ENCODE data around the gene TMED4. TPM values are rescaled to one million over a fixed set of nuclear protein-coding genes. Genes with fewer than 3 reads are reported as not detected.
A peak's percentile ranks its signal among the peaks of the same experiment; 100 is the strongest.

Gene TMED4
- total and polyA plus RNA-seq, 2 of the 13 experiments (the other 11 are each of a cell fraction or from before 2014, with no cell fraction given) = 81.4 to 109 TPM

DNA sequence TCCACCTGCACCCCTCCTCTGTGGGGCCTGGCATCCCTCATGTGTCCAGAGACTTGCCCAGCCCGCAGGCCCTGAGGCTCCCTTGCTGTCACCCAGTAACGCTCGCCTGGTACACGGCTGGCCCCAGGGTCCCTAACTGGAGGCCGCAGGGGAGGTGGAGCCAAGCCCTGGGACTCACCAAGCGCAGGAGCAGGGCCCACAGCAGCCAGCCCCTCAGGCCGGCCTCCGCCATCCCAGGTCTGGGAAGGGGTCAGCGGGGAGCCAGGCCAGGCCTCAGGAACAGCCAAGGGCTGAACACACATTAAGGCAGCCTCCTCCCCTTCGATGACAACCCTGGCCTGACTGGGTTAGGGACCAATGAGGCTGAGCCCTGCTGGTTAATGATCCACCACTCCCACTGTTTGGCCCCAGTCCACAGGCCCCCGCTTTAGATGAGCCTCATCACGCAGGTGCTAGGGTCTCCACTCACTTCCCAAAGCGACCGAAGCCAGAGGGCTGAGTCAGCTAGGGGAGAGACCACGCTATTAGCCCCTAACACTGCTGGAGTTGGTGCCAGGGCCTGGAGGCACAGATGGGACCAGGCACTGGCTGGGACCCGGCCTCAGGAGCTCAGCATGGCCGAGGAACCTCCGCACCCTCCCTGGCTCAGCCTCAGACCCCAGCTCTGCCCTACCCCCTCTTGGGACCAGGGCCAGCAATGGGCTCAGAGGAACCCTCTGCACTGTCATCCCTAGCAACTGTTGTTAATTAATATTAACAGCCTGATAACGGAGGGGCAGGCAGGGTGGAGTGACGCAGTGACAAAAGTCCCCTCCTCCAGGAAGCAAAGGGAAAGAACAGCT is 40.8 kb downstream of the TMED4 start, which contains the start of gene NPC1L1 (continued):
- TF ChIP-seq MZF1 (CRISPR knock-in tag; IDR thresholded peaks at IDR 0.05; ENCODE audit: borderline replicate concordance) (0 out of 2 replicates have a peak, but pooled peaks have one; percentile 71), ZNF629 (CRISPR knock-in tag; conservative IDR thresholded peaks at IDR 0.05) (peak; percentile 64; the same call in 1 of the 2 replicates), ESRRA (CRISPR knock-in tag; IDR thresholded peaks at IDR 0.05; ENCODE audit: low read depth) (0 out of 2 replicates have a peak, but pooled peaks have one; percentile 22), ZNF503 (CRISPR knock-in tag; IDR thresholded peaks at IDR 0.05) (no peak), ZBTB7B (CRISPR knock-in tag; IDR thresholded peaks at IDR 0.05) (peak; percentile 61; the same call in 1 of the 2 replicates), MED13 (CRISPR knock-in tag; IDR thresholded peaks at IDR 0.05) (peak; percentile 79; the same call in 1 of the 2 replicates), ZNF543 (CRISPR knock-in tag; IDR thresholded peaks at IDR 0.05) (no peak), ZSCAN29 (CRISPR knock-in tag; conservative IDR thresholded peaks at IDR 0.05) (no peak; the same call in 1 of the 2 replicates), HHEX (CRISPR knock-in tag; IDR thresholded peaks at IDR 0.05) (no peak), CHD4 (IDR thresholded peaks at IDR 0.05; ENCODE audit: borderline replicate concordance, low read length) (no peak), MTF1 (CRISPR knock-in tag; IDR thresholded peaks at IDR 0.05) (no peak), REPIN1 (CRISPR knock-in tag; IDR thresholded peaks at IDR 0.05; ENCODE audit: borderline replicate concordance, low read depth) (peak; percentile 76), MEF2D (CRISPR knock-in tag; IDR thresholded peaks at IDR 0.05) (peak; percentile 64; the same call in 1 of the 2 replicates), ZNF746 (CRISPR knock-in tag; IDR thresholded peaks at IDR 0.05) (no peak), HDAC2 (CRISPR knock-in tag; IDR thresholded peaks at IDR 0.05) (peak; percentile 82), ZNF33B (CRISPR knock-in tag; IDR thresholded peaks at IDR 0.05) (no peak), TAF15 (IDR thresholded peaks at IDR 0.05; ENCODE audit: low read depth, low read length, poor library complexity, severe bottlenecking) (no peak)
- TF ChIP-seq, protein P1, sequence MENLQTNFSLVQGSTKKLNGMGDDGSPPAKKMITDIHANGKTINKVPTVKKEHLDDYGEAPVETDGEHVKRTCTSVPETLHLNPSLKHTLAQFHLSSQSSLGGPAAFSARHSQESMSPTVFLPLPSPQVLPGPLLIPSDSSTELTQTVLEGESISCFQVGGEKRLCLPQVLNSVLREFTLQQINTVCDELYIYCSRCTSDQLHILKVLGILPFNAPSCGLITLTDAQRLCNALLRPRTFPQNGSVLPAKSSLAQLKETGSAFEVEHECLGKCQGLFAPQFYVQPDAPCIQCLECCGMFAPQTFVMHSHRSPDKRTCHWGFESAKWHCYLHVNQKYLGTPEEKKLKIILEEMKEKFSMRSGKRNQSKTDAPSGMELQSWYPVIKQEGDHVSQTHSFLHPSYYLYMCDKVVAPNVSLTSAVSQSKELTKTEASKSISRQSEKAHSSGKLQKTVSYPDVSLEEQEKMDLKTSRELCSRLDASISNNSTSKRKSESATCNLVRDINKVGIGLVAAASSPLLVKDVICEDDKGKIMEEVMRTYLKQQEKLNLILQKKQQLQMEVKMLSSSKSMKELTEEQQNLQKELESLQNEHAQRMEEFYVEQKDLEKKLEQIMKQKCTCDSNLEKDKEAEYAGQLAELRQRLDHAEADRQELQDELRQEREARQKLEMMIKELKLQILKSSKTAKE (CRISPR knock-in tag; IDR thresholded peaks at IDR 0.05; ENCODE audit: borderline replicate concordance) = no peak
- TF ChIP-seq, protein P2, sequence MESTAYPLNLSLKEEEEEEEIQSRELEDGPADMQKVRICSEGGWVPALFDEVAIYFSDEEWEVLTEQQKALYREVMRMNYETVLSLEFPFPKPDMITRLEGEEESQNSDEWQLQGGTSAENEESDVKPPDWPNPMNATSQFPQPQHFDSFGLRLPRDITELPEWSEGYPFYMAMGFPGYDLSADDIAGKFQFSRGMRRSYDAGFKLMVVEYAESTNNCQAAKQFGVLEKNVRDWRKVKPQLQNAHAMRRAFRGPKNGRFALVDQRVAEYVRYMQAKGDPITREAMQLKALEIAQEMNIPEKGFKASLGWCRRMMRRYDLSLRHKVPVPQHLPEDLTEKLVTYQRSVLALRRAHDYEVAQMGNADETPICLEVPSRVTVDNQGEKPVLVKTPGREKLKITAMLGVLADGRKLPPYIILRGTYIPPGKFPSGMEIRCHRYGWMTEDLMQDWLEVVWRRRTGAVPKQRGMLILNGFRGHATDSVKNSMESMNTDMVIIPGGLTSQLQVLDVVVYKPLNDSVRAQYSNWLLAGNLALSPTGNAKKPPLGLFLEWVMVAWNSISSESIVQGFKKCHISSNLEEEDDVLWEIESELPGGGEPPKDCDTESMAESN (CRISPR knock-in tag; conservative IDR thresholded peaks at IDR 0.05) = peak; percentile 76
- TF ChIP-seq, protein P3, sequence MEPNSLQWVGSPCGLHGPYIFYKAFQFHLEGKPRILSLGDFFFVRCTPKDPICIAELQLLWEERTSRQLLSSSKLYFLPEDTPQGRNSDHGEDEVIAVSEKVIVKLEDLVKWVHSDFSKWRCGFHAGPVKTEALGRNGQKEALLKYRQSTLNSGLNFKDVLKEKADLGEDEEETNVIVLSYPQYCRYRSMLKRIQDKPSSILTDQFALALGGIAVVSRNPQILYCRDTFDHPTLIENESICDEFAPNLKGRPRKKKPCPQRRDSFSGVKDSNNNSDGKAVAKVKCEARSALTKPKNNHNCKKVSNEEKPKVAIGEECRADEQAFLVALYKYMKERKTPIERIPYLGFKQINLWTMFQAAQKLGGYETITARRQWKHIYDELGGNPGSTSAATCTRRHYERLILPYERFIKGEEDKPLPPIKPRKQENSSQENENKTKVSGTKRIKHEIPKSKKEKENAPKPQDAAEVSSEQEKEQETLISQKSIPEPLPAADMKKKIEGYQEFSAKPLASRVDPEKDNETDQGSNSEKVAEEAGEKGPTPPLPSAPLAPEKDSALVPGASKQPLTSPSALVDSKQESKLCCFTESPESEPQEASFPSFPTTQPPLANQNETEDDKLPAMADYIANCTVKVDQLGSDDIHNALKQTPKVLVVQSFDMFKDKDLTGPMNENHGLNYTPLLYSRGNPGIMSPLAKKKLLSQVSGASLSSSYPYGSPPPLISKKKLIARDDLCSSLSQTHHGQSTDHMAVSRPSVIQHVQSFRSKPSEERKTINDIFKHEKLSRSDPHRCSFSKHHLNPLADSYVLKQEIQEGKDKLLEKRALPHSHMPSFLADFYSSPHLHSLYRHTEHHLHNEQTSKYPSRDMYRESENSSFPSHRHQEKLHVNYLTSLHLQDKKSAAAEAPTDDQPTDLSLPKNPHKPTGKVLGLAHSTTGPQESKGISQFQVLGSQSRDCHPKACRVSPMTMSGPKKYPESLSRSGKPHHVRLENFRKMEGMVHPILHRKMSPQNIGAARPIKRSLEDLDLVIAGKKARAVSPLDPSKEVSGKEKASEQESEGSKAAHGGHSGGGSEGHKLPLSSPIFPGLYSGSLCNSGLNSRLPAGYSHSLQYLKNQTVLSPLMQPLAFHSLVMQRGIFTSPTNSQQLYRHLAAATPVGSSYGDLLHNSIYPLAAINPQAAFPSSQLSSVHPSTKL (CRISPR knock-in tag; IDR thresholded peaks at IDR 0.05) = no peak
